Measurements from ENCODE around the gene NLRP1.

DNA sequence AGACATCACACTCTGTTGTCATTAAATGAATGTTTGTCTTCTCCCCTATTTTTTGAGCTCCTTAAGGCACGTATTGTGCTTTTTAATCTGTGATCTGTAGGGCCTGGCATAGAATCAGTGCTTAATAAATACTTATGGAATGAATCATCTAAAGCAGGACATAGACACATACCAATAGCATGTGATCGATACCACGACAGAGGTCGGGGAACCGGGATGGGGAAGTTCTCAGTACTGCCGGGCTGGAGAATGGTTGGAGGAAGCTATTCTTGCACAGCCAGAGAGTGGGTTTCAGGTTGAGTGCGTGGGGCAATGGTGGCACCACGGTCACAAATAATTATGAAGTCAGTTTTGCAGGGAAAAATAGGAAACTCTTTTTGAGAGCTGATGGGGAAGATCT is 26.8 kb downstream of the NLRP1 start:
- TF ChIP-seq EED (IDR thresholded peaks at IDR 0.05; ENCODE audit: low read depth) (no peak), GABPA (IDR thresholded peaks at IDR 0.05; ENCODE audit: low read depth) (no peak), ATF2 (IDR thresholded peaks at IDR 0.05; ENCODE audit: low read length) (no peak), EP300 (IDR thresholded peaks at IDR 0.05; ENCODE audit: borderline replicate concordance in 1 of 2, control insufficient read depth in 1 of 2, low read depth in 2 of 2, low read length in 2 of 2) (no peak)
